Activated CD8-positive, alpha-beta memory T cell treated with anti-CD3 and anti-CD28 coated beads for 24 hours (primary cell): ENCODE measurements around the gene ADM5.
"Not testable (repeated sequence)": the region's sequence is repeated elsewhere in the genome, so short reads cannot be mapped to it uniquely, and the experiment has no call there.

Experiments
- DNase-seq: peaks from one replicate; pipeline ENCODE4 v3.0.0-alpha.2; 2020

The ADM5 gene

DNA sequence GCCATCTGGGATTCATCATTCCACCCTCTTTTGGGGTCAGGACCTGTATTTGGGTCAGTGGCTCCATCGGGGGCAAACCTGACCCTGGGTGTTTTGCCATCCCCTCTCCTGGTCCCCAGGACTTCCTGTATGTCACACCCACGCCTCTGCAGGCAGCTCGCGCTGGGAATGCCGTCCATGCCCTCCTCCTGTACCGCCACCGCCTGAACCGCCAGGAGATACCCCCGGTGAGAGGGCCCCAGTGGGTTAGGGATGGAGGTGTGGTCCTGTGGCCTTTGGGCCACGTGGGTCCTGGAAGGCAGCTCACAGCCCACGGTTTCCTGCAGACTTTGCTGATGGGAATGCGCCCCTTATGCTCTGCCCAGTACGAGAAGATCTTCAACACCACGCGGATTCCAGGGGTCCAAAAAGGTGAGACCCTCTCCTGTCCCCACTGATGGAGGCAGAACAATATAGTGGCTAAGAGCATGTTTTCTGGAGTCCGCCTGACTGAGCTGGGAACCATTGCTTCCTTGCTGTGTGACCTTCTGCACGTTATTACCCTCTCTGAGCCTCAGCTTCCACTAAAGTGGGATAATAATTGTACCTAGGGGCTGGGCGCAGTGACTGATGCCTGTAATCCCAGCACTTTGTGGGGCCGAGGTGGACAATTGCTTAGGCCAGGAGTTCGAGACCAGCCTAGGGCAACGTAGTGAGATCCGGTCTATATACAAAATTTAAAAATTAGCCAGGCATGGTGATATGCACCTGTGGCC lies 15.7 kb downstream of the ADM5 start:
- no peak for DNase-seq

DNA sequence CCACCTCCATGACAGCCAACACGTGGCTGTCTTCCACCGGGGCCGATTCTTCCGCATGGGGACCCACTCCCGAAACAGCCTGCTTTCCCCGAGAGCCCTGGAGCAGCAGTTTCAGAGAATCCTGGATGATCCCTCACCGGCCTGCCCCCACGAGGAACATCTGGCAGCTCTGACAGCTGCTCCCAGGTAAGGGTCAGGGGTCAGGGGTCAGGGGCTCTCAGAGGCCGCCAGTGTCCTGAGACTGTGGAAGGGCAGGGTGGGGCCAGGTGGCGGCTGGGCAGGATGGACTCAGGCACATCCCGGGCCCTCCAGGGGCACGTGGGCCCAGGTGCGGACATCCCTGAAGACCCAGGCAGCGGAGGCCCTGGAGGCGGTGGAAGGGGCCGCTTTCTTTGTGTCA lies 16.5 kb downstream of the ADM5 start:
- DNase-seq: no peak

GRCh38 chr19:49710372-49710951 lies 21.1 kb downstream of the ADM5 start:
- DNase-seq: no peak

- DNase-seq: no peak
These were observed 23.0 kb downstream of the ADM5 start for GRCh38 chr19:49712397-49712859.

- DNase-seq: no peak
These were observed 23.9 kb downstream of the ADM5 start for GRCh38 chr19:49713236-49713845.

DNA sequence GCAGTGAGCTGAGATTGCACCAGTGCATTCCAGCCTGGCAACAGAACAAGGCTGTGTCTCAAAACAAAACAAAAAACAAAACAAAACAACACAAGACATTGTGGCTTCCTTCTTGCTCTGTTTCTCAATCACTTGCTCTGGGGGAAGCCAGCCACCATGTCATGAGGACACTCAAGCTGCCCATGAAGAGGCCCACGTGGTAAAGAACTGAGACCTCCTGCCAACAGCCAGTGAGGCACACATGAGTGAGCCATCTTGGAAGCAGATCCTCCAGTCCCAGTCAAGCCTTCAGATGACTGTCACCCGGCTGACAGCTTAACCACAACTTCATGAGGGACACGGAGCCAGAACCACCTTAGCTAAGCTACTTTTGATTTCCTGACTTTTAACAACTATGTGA lies 26.8 kb downstream of the ADM5 start:
- no peak for DNase-seq

GRCh38 chr19:49718511-49718910 lies 29.1 kb downstream of the ADM5 start:
- DNase-seq: no peak

- DNase-seq: no peak
These were observed 29.6 kb downstream of the ADM5 start for GRCh38 chr19:49718991-49719390.

- DNase-seq: not testable (repeated sequence)
These were observed 30.0 kb downstream of the ADM5 start for GRCh38 chr19:49719420-49719819.

GRCh38 chr19:49727217-49728030 lies 38.0 kb downstream of the ADM5 start:
- DNase-seq: no peak

DNA sequence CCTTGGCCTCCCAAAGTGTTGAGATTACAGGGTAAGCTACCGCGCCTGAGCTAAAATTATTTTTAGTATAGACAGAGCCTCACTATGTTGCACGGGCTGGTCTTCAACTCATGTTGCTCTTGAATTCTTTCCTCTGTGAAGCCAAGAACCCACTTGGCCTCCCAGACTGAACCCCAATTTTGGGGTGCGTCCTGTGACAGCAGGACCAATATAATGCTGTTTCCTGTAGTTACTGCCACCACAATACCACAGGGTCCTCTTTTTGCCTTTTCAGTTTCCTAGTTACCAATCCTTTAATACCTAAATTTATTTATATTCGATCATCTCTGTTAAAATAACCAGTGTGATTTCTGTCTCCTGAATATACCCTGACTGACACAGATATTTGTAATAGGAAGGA lies 40.8 kb downstream of the ADM5 start:
- DNase-seq: no peak

DNA sequence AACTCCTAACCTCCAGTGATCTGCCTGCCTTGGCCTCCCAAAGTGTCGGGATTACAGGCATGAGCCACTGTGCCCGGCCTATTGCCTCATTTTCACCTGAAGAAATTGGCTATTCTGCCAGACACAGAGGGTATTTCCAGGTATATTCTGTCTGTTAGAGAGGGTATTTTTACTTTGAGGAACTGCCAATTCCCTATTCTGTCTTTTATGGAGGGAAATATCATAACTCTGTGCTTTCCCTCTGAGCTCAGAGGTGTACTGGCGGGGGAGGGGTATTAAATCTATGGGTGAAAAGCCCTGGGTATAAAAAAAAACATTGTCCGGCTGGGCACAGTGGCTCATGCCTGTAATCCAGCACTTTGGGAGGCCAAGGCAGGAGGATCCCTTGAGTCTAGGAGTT lies 48.9 kb downstream of the ADM5 start:
- no peak for DNase-seq

DNA sequence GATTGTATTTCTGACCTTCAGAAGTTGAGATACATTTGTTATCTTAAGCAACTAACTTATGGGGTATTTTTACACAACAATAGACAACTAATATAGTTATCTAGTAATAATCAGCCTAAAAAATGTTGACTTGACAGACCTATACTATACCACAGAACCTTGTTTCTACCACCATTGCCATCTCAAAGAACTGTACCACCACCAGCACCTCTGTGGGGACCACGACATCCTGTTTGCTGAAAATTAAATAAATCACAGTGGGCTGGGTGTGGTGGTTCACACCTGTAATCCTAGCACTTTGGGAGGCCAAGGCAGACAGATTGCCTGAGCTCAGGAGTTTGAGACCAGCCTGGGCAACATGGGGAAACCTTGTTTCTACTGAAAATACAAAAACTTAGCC lies 49.7 kb downstream of the ADM5 start:
- no peak for DNase-seq

DNA sequence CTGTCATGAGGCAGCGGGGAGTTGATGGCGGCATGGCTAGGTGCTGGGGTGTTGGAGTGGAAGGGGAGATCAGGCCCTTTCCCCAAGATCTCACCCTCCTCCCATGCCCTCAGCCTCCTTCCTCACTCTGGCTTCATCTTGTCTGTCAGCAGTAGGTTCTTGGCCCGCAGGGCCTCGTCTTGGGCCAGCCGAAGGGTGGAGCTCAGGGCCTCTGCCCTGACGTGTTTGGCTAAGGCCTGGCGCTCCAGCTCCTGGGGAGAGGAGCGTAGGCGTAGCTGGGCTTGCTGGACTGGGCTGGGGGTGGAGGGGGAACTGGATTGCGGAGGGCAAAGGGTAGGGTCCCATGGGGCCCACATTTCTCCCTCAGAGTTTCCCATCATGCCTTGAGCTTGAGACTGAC lies 50.5 kb downstream of the ADM5 start:
- DNase-seq: no peak
